Ishikawa (cell line): ENCODE results near the gene LXN.

ENCODE experiments used
- EP300 ChIP-seq: IDR thresholded peaks from 2 replicates; pipeline ENCODE4 v1.6.1; 2012; ENCODE audit warnings: borderline replicate concordance
- REST ChIP-seq: IDR thresholded peaks from 2 replicates; pipeline ENCODE4 v1.6.1; 2012; ENCODE audit warnings: low read depth, mild to moderate bottlenecking
- TAF1 ChIP-seq: IDR thresholded peaks from 2 replicates; pipeline ENCODE4 v1.6.1; 2012; ENCODE audit warnings: low read depth, mild to moderate bottlenecking
- TEAD4 ChIP-seq: IDR thresholded peaks from 2 replicates; pipeline ENCODE4 v1.6.1; 2012
- USF1 ChIP-seq: IDR thresholded peaks from 2 replicates; pipeline ENCODE4 v1.6.1; 2012

GRCh38 chr3:158702815-158703481 lies 30.5 kb upstream of the LXN start:
- TF ChIP-seq TEAD4, result no peak
- TF ChIP-seq USF1, result no peak
- TF ChIP-seq REST, result no peak
- TF ChIP-seq TAF1, result no peak
- TF ChIP-seq EP300, result no peak
